ENCODE measurements around the gene CENPL.

The CENPL gene

GRCh38 chr1:173864179-173864867 is 39.6 kb upstream of the CENPL start (continued):
- TF ChIP-seq ZNF140 (tag by site-specific recombination; IDR thresholded peaks at IDR 0.05) (no peak), GLI4 (tag by site-specific recombination; IDR thresholded peaks at IDR 0.05) (no peak), KLF17 (tag by site-specific recombination; IDR thresholded peaks at IDR 0.05) (no peak), ZNF112 (tag by site-specific recombination; IDR thresholded peaks at IDR 0.05) (no peak), OVOL3 (tag by site-specific recombination; IDR thresholded peaks at IDR 0.05) (no peak), FEZF1 (tag by site-specific recombination; IDR thresholded peaks at IDR 0.05) (no peak), ZNF223 (tag by site-specific recombination; IDR thresholded peaks at IDR 0.05) (no peak), ZNF311 (tag by site-specific recombination; IDR thresholded peaks at IDR 0.05; ENCODE audit: borderline replicate concordance) (no peak), ZNF335 (tag by site-specific recombination; conservative IDR thresholded peaks at IDR 0.05) (no peak; the same call in 1 of the 2 replicates), REPIN1 (tag by site-specific recombination; IDR thresholded peaks at IDR 0.05; ENCODE audit: low read depth) (no peak), ZBTB44 (tag by site-specific recombination; IDR thresholded peaks at IDR 0.05) (no peak), HOXC10 (CRISPR knock-in tag; IDR thresholded peaks at IDR 0.05) (no peak), KLF8 (tag by site-specific recombination; IDR thresholded peaks at IDR 0.05) (peak; percentile 12; the same call in 1 of the 2 replicates), ZBTB21 (tag by site-specific recombination; IDR thresholded peaks at IDR 0.05) (peak; percentile 80), ZNF658 (tag by site-specific recombination; IDR thresholded peaks at IDR 0.05) (no peak), AEBP2 (tag by site-specific recombination; IDR thresholded peaks at IDR 0.05; ENCODE audit: borderline replicate concordance) (no peak), ZNF521 (tag by site-specific recombination; IDR thresholded peaks at IDR 0.05) (no peak), ZBTB20 (tag by site-specific recombination; IDR thresholded peaks at IDR 0.05) (no peak), ZNF660 (tag by site-specific recombination; IDR thresholded peaks at IDR 0.05) (no peak), ZNF558 (tag by site-specific recombination; IDR thresholded peaks at IDR 0.05) (peak; percentile 49; the same call in 1 of the 2 replicates), BCL6B (tag by site-specific recombination; IDR thresholded peaks at IDR 0.05) (no peak), IKZF3 (tag by site-specific recombination; IDR thresholded peaks at IDR 0.05) (no peak), ZNF404 (tag by site-specific recombination; IDR thresholded peaks at IDR 0.05) (no peak), OSR2 (tag by site-specific recombination; IDR thresholded peaks at IDR 0.05) (no peak), ZNF529 (tag by site-specific recombination; IDR thresholded peaks at IDR 0.05; ENCODE audit: insufficient replicate concordance) (no peak), REST (tag by site-specific recombination; IDR thresholded peaks at IDR 0.05) (no peak), ZNF350 (tag by site-specific recombination; IDR thresholded peaks at IDR 0.05) (no peak), MYNN (tag by site-specific recombination; IDR thresholded peaks at IDR 0.05; ENCODE audit: borderline replicate concordance) (no peak), GLI2 (tag by site-specific recombination; IDR thresholded peaks at IDR 0.05; ENCODE audit: borderline replicate concordance, low read depth) (no peak), ZNF221 (tag by site-specific recombination; IDR thresholded peaks at IDR 0.05; ENCODE audit: borderline replicate concordance) (no peak), SCRT2 (tag by site-specific recombination; IDR thresholded peaks at IDR 0.05) (peak; percentile 76)
- TF ChIP-seq, protein P1, sequence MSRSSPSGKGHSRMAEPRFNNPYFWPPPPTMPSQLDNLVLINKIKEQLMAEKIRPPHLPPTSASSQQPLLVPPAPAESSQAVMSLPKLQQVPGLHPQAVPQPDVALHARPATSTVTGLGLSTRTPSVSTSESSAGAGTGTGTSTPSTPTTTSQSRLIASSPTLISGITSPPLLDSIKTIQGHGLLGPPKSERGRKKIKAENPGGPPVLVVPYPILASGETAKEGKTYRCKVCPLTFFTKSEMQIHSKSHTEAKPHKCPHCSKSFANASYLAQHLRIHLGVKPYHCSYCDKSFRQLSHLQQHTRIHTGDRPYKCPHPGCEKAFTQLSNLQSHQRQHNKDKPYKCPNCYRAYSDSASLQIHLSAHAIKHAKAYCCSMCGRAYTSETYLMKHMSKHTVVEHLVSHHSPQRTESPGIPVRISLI (tag by site-specific recombination; IDR thresholded peaks at IDR 0.05), result no peak

All from HEK293 (cell line).